ENCODE results near the gene AKAP8L. TPM values are rescaled to one million over a fixed set of nuclear protein-coding genes. Genes with fewer than 3 reads are reported as not detected.

Gene AKAP8L
- total and polyA plus RNA-seq, 9 of the 15 experiments (the other 6 are each of a cell fraction or from before 2014, with no cell fraction given) = 2.4 to 116 (median 70.7) TPM

DNA sequence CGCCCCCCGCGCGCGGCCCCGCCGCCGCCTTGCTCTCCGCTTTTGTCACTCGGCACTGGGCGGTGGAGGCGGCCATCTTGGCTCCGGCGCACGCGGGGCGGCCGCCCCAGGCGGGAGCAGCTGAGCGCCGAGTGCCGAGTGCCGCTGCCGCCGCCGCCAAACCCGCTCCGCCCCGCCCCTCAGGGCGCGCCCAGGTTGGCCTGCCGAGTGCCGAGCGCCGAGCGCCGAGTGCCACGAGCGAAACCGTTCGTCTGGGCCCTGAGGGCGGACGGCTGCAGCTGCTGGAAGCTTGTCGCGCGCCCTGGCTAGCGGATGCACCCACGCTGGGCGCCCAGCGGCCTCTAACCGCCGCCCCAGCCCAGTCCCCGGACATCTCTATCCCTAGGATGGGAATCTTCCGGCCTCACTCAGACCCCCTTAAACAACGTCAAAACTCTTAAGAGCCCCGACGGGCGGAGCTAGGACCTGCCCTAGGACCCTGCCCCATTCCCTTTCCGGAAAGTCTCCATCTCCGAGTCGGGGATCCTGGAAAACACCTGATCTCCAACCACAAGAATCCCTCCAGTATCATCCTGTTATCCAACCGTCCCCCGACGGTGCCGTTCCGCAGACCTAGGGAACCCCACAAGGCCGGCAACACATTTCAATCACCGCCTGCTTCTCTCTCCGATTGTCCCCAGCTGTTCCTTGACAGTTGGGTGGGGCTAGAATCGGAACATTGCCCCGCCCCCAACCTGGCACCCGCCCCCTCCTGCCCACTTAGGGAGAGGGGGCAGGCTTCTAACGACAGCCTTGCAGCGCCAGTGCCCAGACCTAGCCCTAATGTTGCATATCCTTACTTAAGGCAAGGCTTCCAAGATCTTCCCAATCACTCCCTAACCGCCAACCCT lies 14.1 kb upstream of the AKAP8L start (continued):
- TF ChIP-seq, protein P1, sequence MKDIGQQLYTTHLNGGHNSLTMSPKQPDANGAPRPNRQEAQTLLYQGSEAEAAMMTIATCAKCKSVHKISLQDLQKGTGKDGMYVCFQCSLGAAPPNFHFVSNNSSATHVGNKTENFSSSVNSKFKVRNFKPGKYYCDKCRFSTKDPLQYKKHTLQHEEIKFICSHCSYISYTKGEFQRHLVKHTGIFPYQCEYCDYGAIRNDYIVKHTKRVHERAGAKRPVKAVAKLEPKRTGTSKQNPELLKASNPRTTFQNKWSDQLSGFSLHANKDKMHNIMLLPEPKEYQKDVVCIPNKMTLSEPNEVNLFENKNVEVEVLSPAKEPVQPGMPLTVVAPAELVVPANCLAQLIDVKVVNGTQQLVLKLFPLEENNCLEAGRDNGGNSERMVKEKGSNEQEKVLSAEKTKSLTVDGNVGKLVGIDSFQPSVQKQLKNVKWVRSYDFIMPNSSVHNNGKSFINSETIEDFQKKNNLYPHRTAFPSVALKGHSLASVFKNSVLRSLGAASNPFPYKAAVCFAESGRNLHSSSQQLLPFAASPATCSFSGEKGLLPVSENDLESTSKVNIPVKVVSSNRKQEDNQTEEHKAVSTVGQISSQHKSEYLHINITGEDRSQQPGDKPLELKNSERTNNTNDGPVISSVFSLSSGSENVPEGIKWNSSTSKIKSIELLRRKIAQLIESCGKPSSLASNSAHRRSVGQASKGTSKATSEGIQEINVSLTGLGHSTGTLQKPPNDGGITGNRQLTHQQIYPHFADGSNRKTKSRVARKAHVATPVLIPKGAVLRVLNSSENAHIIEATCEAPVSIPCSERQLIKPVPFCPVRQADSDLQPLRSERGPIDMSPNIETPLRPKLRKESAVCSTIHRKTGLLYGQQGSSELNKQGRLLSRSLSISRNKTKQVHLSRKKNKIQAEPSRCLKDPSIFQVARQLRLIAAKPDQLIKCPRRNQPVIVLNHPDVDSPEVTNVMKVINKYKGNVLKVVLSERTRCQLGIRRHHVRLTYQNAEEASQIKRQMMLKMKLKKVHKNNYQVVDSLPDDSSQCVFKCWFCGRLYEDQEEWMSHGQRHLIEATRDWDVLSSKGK (CRISPR knock-in tag; IDR thresholded peaks at IDR 0.05) = no peak
- TF ChIP-seq NR3C1 (CRISPR knock-in tag; IDR thresholded peaks at IDR 0.05) (0 out of 2 replicates have a peak, but pooled peaks have one; percentile 75), POU5F1 (IDR thresholded peaks at IDR 0.05; ENCODE audit: borderline replicate concordance, low read depth, low read length, partially characterized antibody) (no peak), NEUROD1 (IDR thresholded peaks at IDR 0.05; ENCODE audit: borderline replicate concordance, low read depth, low read length, partially characterized antibody) (peak; percentile 61), E2F8 (IDR thresholded peaks at IDR 0.05; ENCODE audit: low read depth, partially characterized antibody) (no peak), BHLHE40 (IDR thresholded peaks at IDR 0.05; ENCODE audit: low read length) (peak; percentile 71), ZKSCAN3 (CRISPR knock-in tag; IDR thresholded peaks at IDR 0.05) (no peak), ZNF511 (CRISPR knock-in tag; IDR thresholded peaks at IDR 0.05) (no peak; the same call in 1 of the 2 replicates)
- TF ChIP-seq, protein P2, sequence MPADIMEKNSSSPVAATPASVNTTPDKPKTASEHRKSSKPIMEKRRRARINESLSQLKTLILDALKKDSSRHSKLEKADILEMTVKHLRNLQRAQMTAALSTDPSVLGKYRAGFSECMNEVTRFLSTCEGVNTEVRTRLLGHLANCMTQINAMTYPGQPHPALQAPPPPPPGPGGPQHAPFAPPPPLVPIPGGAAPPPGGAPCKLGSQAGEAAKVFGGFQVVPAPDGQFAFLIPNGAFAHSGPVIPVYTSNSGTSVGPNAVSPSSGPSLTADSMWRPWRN (IDR thresholded peaks at IDR 0.05; ENCODE audit: low read depth) = no peak
- TF ChIP-seq, protein P3, sequence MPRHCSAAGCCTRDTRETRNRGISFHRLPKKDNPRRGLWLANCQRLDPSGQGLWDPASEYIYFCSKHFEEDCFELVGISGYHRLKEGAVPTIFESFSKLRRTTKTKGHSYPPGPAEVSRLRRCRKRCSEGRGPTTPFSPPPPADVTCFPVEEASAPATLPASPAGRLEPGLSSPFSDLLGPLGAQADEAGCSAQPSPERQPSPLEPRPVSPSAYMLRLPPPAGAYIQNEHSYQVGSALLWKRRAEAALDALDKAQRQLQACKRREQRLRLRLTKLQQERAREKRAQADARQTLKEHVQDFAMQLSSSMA (CRISPR knock-in tag; IDR thresholded peaks at IDR 0.05) = no peak
- TF ChIP-seq, protein P4, sequence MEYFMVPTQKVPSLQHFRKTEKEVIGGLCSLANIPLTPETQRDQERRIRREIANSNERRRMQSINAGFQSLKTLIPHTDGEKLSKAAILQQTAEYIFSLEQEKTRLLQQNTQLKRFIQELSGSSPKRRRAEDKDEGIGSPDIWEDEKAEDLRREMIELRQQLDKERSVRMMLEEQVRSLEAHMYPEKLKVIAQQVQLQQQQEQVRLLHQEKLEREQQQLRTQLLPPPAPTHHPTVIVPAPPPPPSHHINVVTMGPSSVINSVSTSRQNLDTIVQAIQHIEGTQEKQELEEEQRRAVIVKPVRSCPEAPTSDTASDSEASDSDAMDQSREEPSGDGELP (CRISPR knock-in tag; IDR thresholded peaks at IDR 0.05; ENCODE audit: borderline replicate concordance) = peak; percentile 84
- TF ChIP-seq, protein P5, sequence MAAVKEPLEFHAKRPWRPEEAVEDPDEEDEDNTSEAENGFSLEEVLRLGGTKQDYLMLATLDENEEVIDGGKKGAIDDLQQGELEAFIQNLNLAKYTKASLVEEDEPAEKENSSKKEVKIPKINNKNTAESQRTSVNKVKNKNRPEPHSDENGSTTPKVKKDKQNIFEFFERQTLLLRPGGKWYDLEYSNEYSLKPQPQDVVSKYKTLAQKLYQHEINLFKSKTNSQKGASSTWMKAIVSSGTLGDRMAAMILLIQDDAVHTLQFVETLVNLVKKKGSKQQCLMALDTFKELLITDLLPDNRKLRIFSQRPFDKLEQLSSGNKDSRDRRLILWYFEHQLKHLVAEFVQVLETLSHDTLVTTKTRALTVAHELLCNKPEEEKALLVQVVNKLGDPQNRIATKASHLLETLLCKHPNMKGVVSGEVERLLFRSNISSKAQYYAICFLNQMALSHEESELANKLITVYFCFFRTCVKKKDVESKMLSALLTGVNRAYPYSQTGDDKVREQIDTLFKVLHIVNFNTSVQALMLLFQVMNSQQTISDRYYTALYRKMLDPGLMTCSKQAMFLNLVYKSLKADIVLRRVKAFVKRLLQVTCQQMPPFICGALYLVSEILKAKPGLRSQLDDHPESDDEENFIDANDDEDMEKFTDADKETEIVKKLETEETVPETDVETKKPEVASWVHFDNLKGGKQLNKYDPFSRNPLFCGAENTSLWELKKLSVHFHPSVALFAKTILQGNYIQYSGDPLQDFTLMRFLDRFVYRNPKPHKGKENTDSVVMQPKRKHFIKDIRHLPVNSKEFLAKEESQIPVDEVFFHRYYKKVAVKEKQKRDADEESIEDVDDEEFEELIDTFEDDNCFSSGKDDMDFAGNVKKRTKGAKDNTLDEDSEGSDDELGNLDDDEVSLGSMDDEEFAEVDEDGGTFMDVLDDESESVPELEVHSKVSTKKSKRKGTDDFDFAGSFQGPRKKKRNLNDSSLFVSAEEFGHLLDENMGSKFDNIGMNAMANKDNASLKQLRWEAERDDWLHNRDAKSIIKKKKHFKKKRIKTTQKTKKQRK (IDR thresholded peaks at IDR 0.05; ENCODE audit: borderline replicate concordance, low read depth, low read length) = 0 out of 2 replicates have a peak, but pooled peaks have one; percentile 42
